Gastroesophageal sphincter (tissue), 3 donors: ENCODE results near the gene HIVEP2.

ENCODE experiments used
- CTCF ChIP-seq, 4 experiments: fragments of 200-600 bp in 2 of 4; fragments of 450-650 bp in 2 of 4; sonication (generic) in 1 of 4; IDR thresholded peaks; one replicate each; pipeline ENCODE4 v1.5.1; 2017 to 2019; ENCODE audit warnings: antibody characterized with exemption in 4 of 4, mild to moderate bottlenecking in 2 of 4, moderate library complexity in 2 of 4
- EP300 ChIP-seq: sonication (generic); formaldehyde crosslinking; IDR thresholded peaks from one replicate; pipeline ENCODE4 v1.6.1; 2017; ENCODE audit warnings: antibody characterized with exemption, mild to moderate bottlenecking
- POLR2A ChIP-seq, 2 donors: fragments of 450-650 bp; IDR thresholded peaks; one replicate each; pipeline ENCODE4 v1.6.1; 2017; ENCODE audit warnings: antibody characterized with exemption in 2 of 2, mild to moderate bottlenecking in 2 of 2, moderate library complexity in 1 of 2
- POLR2AphosphoS5 ChIP-seq: sonication (generic); formaldehyde crosslinking; IDR thresholded peaks from one replicate; pipeline ENCODE4 v1.6.1; 2017; ENCODE audit warnings: antibody characterized with exemption

- no peak for TF ChIP-seq CTCF (IDR thresholded peaks at IDR 0.05)
- TF ChIP-seq POLR2A (IDR thresholded peaks at IDR 0.05) = no peak
- TF ChIP-seq POLR2AphosphoS5 = no peak
- no peak for TF ChIP-seq EP300
Measured at GRCh38 chr6:142855893-142856623, 88.9 kb downstream of the HIVEP2 start.
